Measurements from ENCODE around the gene STIP1.

The STIP1 gene

GRCh38 chr11:64251016-64251752 is 65.2 kb downstream of the STIP1 start, which contains the start of gene PLCB3:
Gene PLCB3 (plus strand): TSS chr11:64251530. CDS start chr11:64251650, 120 bp downstream.
- H3K4me3 ChIP-seq (ENCODE audit: insufficient read length, low read depth), result peak within 1 kb of the TSS; percentile 81
- DNase-seq (ENCODE audit: low read depth, low spot score), result no peak
- TF ChIP-seq SUZ12 (IDR thresholded peaks at IDR 0.05; ENCODE audit: extremely low read depth, insufficient read depth, insufficient read length) (no peak), YY1 (IDR thresholded peaks at IDR 0.05; ENCODE audit: insufficient read depth, insufficient read length) (no peak), ZNF274 (IDR thresholded peaks at IDR 0.05; ENCODE audit: low read depth, low read length) (no peak)
- no peaks in the 10 kb centered on the region for H3K27me3 ChIP-seq (ENCODE audit: insufficient read depth, insufficient read length)
- peaks cover 38% of the 10 kb centered on the region for H3K4me1 ChIP-seq (ENCODE audit: insufficient read depth, insufficient read length)
- peak within 1 kb of the TSS; percentile 92 for H3K9ac ChIP-seq (ENCODE audit: insufficient read length, low read depth)
- H3K9me3 ChIP-seq (ENCODE audit: insufficient read depth, low read length), result no peaks in the 10 kb centered on the region
- H3K36me3 ChIP-seq (ENCODE audit: insufficient read depth, insufficient read length, low read length), result peaks cover 32% of the 10 kb centered on the region

- Histone ChIP-seq H3K9me3 (ENCODE audit: insufficient read depth, low read length) (no peaks in the 10 kb centered on the region), H3K4me1 (ENCODE audit: insufficient read depth, insufficient read length) (peaks cover 40% of the 10 kb centered on the region), H3K4me3 (ENCODE audit: insufficient read length, low read depth) (peak overlapping the region; percentile 81), H3K36me3 (ENCODE audit: insufficient read depth, insufficient read length, low read length) (peaks cover 37% of the 10 kb centered on the region), H3K27me3 (ENCODE audit: insufficient read depth, insufficient read length) (no peaks in the 10 kb centered on the region), H3K9ac (ENCODE audit: insufficient read length, low read depth) (peak overlapping the region; percentile 92)
- TF ChIP-seq SUZ12 (IDR thresholded peaks at IDR 0.05; ENCODE audit: extremely low read depth, insufficient read depth, insufficient read length) (no peak), YY1 (IDR thresholded peaks at IDR 0.05; ENCODE audit: insufficient read depth, insufficient read length) (no peak), ZNF274 (IDR thresholded peaks at IDR 0.05; ENCODE audit: low read depth, low read length) (no peak)
- DNase-seq (ENCODE audit: low read depth, low spot score), result no peak
These were observed 65.7 kb downstream of the STIP1 start for GRCh38 chr11:64251753-64252002.

- peak overlapping the region; percentile 92 for H3K9ac ChIP-seq (ENCODE audit: insufficient read length, low read depth)
- no peaks in the 10 kb centered on the region for H3K9me3 ChIP-seq (ENCODE audit: insufficient read depth, low read length)
- TF ChIP-seq YY1 (IDR thresholded peaks at IDR 0.05; ENCODE audit: insufficient read depth, insufficient read length) (no peak), ZNF274 (IDR thresholded peaks at IDR 0.05; ENCODE audit: low read depth, low read length) (no peak), SUZ12 (IDR thresholded peaks at IDR 0.05; ENCODE audit: extremely low read depth, insufficient read depth, insufficient read length) (no peak)
- H3K4me1 ChIP-seq (ENCODE audit: insufficient read depth, insufficient read length), result peaks cover 40% of the 10 kb centered on the region
- no peaks in the 10 kb centered on the region for H3K27me3 ChIP-seq (ENCODE audit: insufficient read depth, insufficient read length)
- DNase-seq (ENCODE audit: low read depth, low spot score), result no peak
- peaks cover 38% of the 10 kb centered on the region for H3K36me3 ChIP-seq (ENCODE audit: insufficient read depth, insufficient read length, low read length)
- peak overlapping the region; percentile 81 for H3K4me3 ChIP-seq (ENCODE audit: insufficient read length, low read depth)
These were observed 66.3 kb downstream of the STIP1 start for GRCh38 chr11:64252003-64252872.

GRCh38 chr11:64253043-64253442 is 67.1 kb downstream of the STIP1 start:
- H3K9me3 ChIP-seq (ENCODE audit: insufficient read depth, low read length), result no peaks in the 10 kb centered on the region
- H3K27me3 ChIP-seq (ENCODE audit: insufficient read depth, insufficient read length), result no peaks in the 10 kb centered on the region
- peak overlapping the region; percentile 44 for H3K9ac ChIP-seq (ENCODE audit: insufficient read length, low read depth)
- TF ChIP-seq ZNF274 (IDR thresholded peaks at IDR 0.05; ENCODE audit: low read depth, low read length), result no peak
- TF ChIP-seq SUZ12 (IDR thresholded peaks at IDR 0.05; ENCODE audit: extremely low read depth, insufficient read depth, insufficient read length), result no peak
- no peak for TF ChIP-seq YY1 (IDR thresholded peaks at IDR 0.05; ENCODE audit: insufficient read depth, insufficient read length)
- H3K36me3 ChIP-seq (ENCODE audit: insufficient read depth, insufficient read length, low read length), result peaks cover 43% of the 10 kb centered on the region
- DNase-seq (ENCODE audit: low read depth, low spot score), result no peak
- peak overlapping the region; percentile 22 for H3K4me3 ChIP-seq (ENCODE audit: insufficient read length, low read depth)
- H3K4me1 ChIP-seq (ENCODE audit: insufficient read depth, insufficient read length), result peaks cover 37% of the 10 kb centered on the region

GRCh38 chr11:64253481-64253880 is 67.5 kb downstream of the STIP1 start:
- no peaks in the 10 kb centered on the region for H3K27me3 ChIP-seq (ENCODE audit: insufficient read depth, insufficient read length)
- peaks cover 47% of the 10 kb centered on the region for H3K36me3 ChIP-seq (ENCODE audit: insufficient read depth, insufficient read length, low read length)
- no peak overlapping the region for H3K9ac ChIP-seq (ENCODE audit: insufficient read length, low read depth)
- H3K9me3 ChIP-seq (ENCODE audit: insufficient read depth, low read length), result no peaks in the 10 kb centered on the region
- DNase-seq (ENCODE audit: low read depth, low spot score), result no peak
- no peak overlapping the region for H3K4me3 ChIP-seq (ENCODE audit: insufficient read length, low read depth)
- TF ChIP-seq YY1 (IDR thresholded peaks at IDR 0.05; ENCODE audit: insufficient read depth, insufficient read length), result no peak
- TF ChIP-seq ZNF274 (IDR thresholded peaks at IDR 0.05; ENCODE audit: low read depth, low read length), result no peak
- no peak for TF ChIP-seq SUZ12 (IDR thresholded peaks at IDR 0.05; ENCODE audit: extremely low read depth, insufficient read depth, insufficient read length)
- peaks cover 33% of the 10 kb centered on the region for H3K4me1 ChIP-seq (ENCODE audit: insufficient read depth, insufficient read length)
